HEK293T (cell line): ENCODE data around the gene PPP1R14B.

Experiments
- ELF4 ChIP-seq: fragments of 450-650 bp; IDR thresholded peaks from 2 replicates; pipeline ENCODE4 v1.6.1; 2017; ENCODE audit warnings: antibody characterized with exemption
- FOXA1 ChIP-seq: fragments of 450-650 bp; IDR thresholded peaks from 2 replicates; pipeline ENCODE4 v1.6.1; 2016; ENCODE audit warnings: mild to moderate bottlenecking
- FOXK2 ChIP-seq: fragments of 450-650 bp; IDR thresholded peaks from 2 replicates; pipeline ENCODE4 v1.6.1; 2016; ENCODE audit warnings: mild to moderate bottlenecking
- FOXM1 ChIP-seq: fragments of 450-650 bp; IDR thresholded peaks from 2 replicates; pipeline ENCODE4 v1.6.1; 2017; ENCODE audit warnings: mild to moderate bottlenecking, borderline replicate concordance
- HDGF ChIP-seq: fragments of 450-650 bp; IDR thresholded peaks from 2 replicates; pipeline ENCODE4 v1.6.1; 2017; ENCODE audit warnings: antibody characterized with exemption, borderline replicate concordance
- L3MBTL2 ChIP-seq: fragments of 450-650 bp; conservative IDR thresholded peaks from 2 replicates; pipeline ENCODE4 v1.6.1; 2016; ENCODE audit warnings: mild to moderate bottlenecking
- PKNOX1 ChIP-seq: fragments of 450-650 bp; IDR thresholded peaks from 2 replicates; pipeline ENCODE4 v1.6.1; 2016
- SUZ12 ChIP-seq: fragments of 450-650 bp; IDR thresholded peaks from 2 replicates; pipeline ENCODE4 v1.6.1; 2016; ENCODE audit warnings: mild to moderate bottlenecking
- ZNF384 ChIP-seq: fragments of 450-650 bp; IDR thresholded peaks from 2 replicates; pipeline ENCODE4 v1.6.1; 2016

- no peak for TF ChIP-seq L3MBTL2
- no peak for TF ChIP-seq SUZ12
- TF ChIP-seq FOXM1: no peak
- TF ChIP-seq PKNOX1: no peak
- TF ChIP-seq FOXK2: no peak
- TF ChIP-seq ZNF384: no peak
- no peak for TF ChIP-seq ELF4
- TF ChIP-seq FOXA1: no peak
- TF ChIP-seq HDGF: no peak
Observed at GRCh38 chr11:64208086-64208795, 38.5 kb downstream of the PPP1R14B start.
